NT2/D1 (cell line): ENCODE measurements around the gene NAA10.

Experiments
- DNase-seq: peaks from one replicate; pipeline ENCODE4 v3.0.0-alpha.2; 2011; ENCODE audit warnings: low read depth, low spot score
- H3K27me3 ChIP-seq: 2 replicates; pipeline ENCODE4 v1.6.0; 2011; ENCODE audit warnings: mild to moderate bottlenecking; ENCODE audit not compliant: insufficient read length, insufficient read depth
- H3K36me3 ChIP-seq: 2 replicates; pipeline ENCODE4 v1.6.1; 2011; ENCODE audit warnings: mild to moderate bottlenecking, low read length, mixed read lengths; ENCODE audit not compliant: insufficient read depth, insufficient read length
- H3K4me1 ChIP-seq: 2 replicates; pipeline ENCODE4 v1.5.1; 2011; ENCODE audit not compliant: insufficient read depth, insufficient read length
- H3K4me3 ChIP-seq: 2 replicates; pipeline ENCODE4 v1.5.1; 2011; ENCODE audit warnings: low read depth; ENCODE audit not compliant: insufficient read length
- H3K9ac ChIP-seq: 2 replicates; pipeline ENCODE4 v1.6.0; 2011; ENCODE audit warnings: low read depth; ENCODE audit not compliant: insufficient read length
- H3K9me3 ChIP-seq: 2 replicates; pipeline ENCODE4 v1.5.1; 2011; ENCODE audit warnings: mild to moderate bottlenecking, low read length; ENCODE audit not compliant: insufficient read depth
- SUZ12 ChIP-seq: IDR thresholded peaks from 2 replicates; pipeline ENCODE4 v1.6.1; 2011; ENCODE audit not compliant: insufficient read length, insufficient read depth; ENCODE audit errors: extremely low read depth
- YY1 ChIP-seq: IDR thresholded peaks from 2 replicates; pipeline ENCODE4 v1.6.1; 2011; ENCODE audit not compliant: insufficient read length, insufficient read depth
- ZNF274 ChIP-seq: IDR thresholded peaks from 2 replicates; pipeline ENCODE4 v1.6.1; 2011; ENCODE audit warnings: mild to moderate bottlenecking, low read depth, low read length

NAA10 gene

DNA sequence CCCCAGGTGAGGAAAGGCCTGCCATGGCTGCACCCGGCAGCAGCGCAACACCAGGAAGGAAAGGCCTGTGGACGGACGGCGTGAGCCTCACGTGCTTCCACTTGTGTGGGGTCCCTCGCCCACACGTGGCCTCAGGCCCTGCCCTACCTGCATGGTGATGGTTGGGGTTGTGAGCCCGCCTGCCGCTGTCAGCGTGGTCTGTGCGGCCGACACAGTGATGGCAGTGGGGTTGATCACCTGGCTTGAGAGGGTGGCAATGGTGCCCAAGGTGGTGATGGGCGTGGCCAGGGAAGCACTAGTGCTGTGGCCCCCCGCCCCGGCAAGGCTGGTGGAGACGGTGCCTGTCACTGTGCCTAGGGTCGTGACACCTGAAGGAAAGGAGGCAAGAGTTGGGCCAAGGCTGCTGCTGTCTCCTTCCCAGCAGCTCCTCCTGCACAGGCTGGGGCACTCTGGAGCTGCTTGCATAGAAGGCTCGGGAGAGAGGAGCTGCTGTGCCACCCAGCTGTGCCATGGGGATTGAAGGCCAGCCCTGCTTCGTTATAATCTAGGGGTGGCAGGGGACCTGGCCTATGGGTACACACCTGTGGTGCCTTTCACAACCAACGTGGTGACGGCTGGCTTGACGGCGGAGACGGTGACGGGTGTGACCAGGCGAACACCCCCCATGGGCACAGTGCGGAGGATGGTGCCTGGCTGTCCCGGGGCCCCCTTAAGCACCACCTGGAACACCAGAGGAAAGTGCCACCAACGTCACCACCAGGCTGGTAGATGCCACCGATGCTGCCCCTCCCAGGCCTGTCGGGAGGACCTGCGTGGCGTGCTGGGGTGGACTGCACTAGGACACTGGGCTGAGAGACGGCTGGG is 21.4 kb upstream of the NAA10 start:
- no peak for TF ChIP-seq ZNF274
- no peak for TF ChIP-seq SUZ12
- no peak for TF ChIP-seq YY1
- H3K36me3 ChIP-seq = peaks cover 92% of the 10 kb centered on the region
- no peak overlapping the region for H3K9ac ChIP-seq
- no peak for DNase-seq
- H3K9me3 ChIP-seq = no peaks in the 10 kb centered on the region
- H3K4me1 ChIP-seq = no peaks in the 10 kb centered on the region
- H3K27me3 ChIP-seq = no peaks in the 10 kb centered on the region
- H3K4me3 ChIP-seq = no peak overlapping the region

DNA sequence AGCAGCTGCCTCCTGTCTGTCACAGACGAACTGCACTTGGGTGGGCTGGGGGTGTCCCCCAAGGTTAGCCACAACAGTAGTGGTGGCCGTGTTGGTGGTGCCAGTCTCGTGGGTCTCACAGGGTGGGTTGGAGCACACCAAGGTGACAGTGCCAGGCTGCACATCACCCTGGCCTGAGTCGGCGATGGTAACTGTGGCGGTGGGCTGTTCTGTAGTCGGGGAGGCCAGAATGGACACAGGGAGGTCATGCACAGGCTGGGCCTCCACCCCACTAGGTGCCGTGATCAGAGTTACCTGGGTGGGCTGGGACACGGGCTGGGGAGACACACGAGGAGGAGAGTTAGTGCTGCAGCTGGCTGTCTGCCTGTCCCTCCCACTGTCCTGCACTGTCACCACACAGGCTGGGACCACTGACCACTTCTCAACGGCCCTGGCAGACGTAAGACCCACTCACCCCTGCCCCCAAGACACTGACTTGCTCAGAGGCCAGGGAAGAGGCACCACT is 20.4 kb upstream of the NAA10 start:
- no peak for DNase-seq
- no peak overlapping the region for H3K4me3 ChIP-seq
- no peak overlapping the region for H3K9ac ChIP-seq
- H3K27me3 ChIP-seq = no peaks in the 10 kb centered on the region
- peaks cover 94% of the 10 kb centered on the region for H3K36me3 ChIP-seq
- no peaks in the 10 kb centered on the region for H3K9me3 ChIP-seq
- TF ChIP-seq SUZ12 = no peak
- H3K4me1 ChIP-seq = no peaks in the 10 kb centered on the region

GRCh38 chrX:153954558-153955227 is 19.9 kb upstream of the NAA10 start:
- Histone ChIP-seq H3K4me3 (no peak overlapping the region), H3K36me3 (peaks cover 95% of the 10 kb centered on the region)
- no peak for TF ChIP-seq YY1
- TF ChIP-seq ZNF274 = no peak
- TF ChIP-seq SUZ12 = no peak

GRCh38 chrX:153953892-153954557 is 19.2 kb upstream of the NAA10 start:
- H3K4me3 ChIP-seq = no peak overlapping the region
- no peaks in the 10 kb centered on the region for H3K4me1 ChIP-seq
- no peaks in the 10 kb centered on the region for H3K9me3 ChIP-seq
- H3K9ac ChIP-seq = no peak overlapping the region
- no peak for TF ChIP-seq SUZ12
- no peak for TF ChIP-seq YY1
- TF ChIP-seq ZNF274 = no peak
- DNase-seq = no peak
- H3K27me3 ChIP-seq = no peaks in the 10 kb centered on the region
- peaks cover 92% of the 10 kb centered on the region for H3K36me3 ChIP-seq

More at GRCh38 chrX:153954558-153955227, 19.9 kb upstream of the NAA10 start:
- no peak overlapping the region for H3K9ac ChIP-seq
- H3K9me3 ChIP-seq = no peaks in the 10 kb centered on the region
- DNase-seq = no peak
- H3K27me3 ChIP-seq = no peaks in the 10 kb centered on the region
- H3K4me1 ChIP-seq = no peaks in the 10 kb centered on the region

- Histone ChIP-seq H3K4me3 (no peak overlapping the region), H3K27me3 (no peaks in the 10 kb centered on the region), H3K36me3 (peaks cover 86% of the 10 kb centered on the region), H3K4me1 (no peaks in the 10 kb centered on the region), H3K9me3 (no peaks in the 10 kb centered on the region), H3K9ac (no peak overlapping the region)
- TF ChIP-seq YY1 (no peak), SUZ12 (no peak), ZNF274 (no peak)
- no peak for DNase-seq
Observed at GRCh38 chrX:153953342-153953830, 18.5 kb upstream of the NAA10 start.

GRCh38 chrX:153952373-153953026 is 17.7 kb upstream of the NAA10 start:
- no peak for TF ChIP-seq SUZ12
- TF ChIP-seq ZNF274 = no peak
- TF ChIP-seq YY1 = no peak
- Histone ChIP-seq H3K9ac (no peak overlapping the region), H3K36me3 (peaks cover 82% of the 10 kb centered on the region), H3K4me3 (no peak overlapping the region), H3K4me1 (peaks cover 2% of the 10 kb centered on the region), H3K9me3 (no peaks in the 10 kb centered on the region), H3K27me3 (no peaks in the 10 kb centered on the region)
- no peak for DNase-seq

DNA sequence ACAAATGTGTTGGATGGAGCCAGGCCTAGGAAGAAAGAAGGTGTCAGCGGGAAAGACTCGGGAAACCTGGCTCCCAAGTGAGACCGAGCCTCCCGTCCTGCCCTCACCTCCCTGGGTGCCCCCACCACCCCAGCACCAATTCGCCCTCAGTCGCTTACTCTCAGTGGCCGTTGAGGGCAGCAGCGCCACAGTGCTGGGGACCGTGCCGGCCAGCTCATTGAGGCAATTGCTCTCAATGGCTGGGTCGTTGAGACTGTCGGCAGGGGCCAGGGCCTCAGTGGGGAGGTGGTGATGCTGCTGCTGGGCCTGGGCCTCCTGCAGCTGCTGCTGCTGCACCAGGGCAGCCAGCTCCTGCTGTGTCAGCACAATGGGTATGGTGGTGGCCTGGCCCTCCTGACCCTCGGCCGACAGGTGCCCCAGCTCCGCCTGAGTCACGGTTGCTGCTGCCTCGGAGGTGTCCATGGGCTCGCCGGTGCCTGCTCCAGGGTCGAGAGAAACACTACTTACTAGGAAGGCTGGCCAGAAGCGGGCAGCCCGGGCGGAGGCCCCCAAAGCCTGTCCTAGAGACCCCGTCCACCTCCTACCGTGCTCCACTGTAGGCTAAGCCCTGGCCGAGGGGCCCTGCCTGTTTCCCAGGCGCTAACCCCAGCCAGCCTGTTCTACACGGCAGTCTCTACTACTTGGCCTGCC is 17.0 kb upstream of the NAA10 start:
- Histone ChIP-seq H3K4me3 (no peak overlapping the region), H3K9ac (no peak overlapping the region), H3K27me3 (no peaks in the 10 kb centered on the region), H3K9me3 (no peaks in the 10 kb centered on the region), H3K4me1 (peaks cover 3% of the 10 kb centered on the region), H3K36me3 (peaks cover 80% of the 10 kb centered on the region)
- DNase-seq = no peak
- no peak for TF ChIP-seq ZNF274
- TF ChIP-seq SUZ12 = no peak
- no peak for TF ChIP-seq YY1
